ENCODE measurements around the gene ATP8A2. TPM values are rescaled to one million over a fixed set of nuclear protein-coding genes. Genes with fewer than 3 reads are reported as not detected.

Gene ATP8A2
- total RNA-seq, 4 donors from 2014 or later: 0.13 to 0.29 (median 0.24) TPM

GRCh38 chr13:25860265-25860664 is 488.5 kb downstream of the ATP8A2 start:
- no peaks in the 10 kb centered on the region for H3K9me3 ChIP-seq
- no peak for TF ChIP-seq CTCF (IDR thresholded peaks at IDR 0.05)
- no peak for TF ChIP-seq POLR2A (IDR thresholded peaks at IDR 0.05)
- WGBS, 2 donors: 67 to 77% methylated on average over 1 of the region's 1 CpG
- intact Hi-C loops (cut with DNase I): no loop called here
- no peaks in the 10 kb centered on the region for H3K36me3 ChIP-seq
- H3K4me3 ChIP-seq (replicated peaks in 1 of 3): no peak overlapping the region
- DNase-seq: no peak
- H3K27ac ChIP-seq: no peak overlapping the region
- no peaks in the 10 kb centered on the region for H3K27me3 ChIP-seq
- no peaks in the 10 kb centered on the region for H3K4me1 ChIP-seq

- 88 to 92% methylated on average over 3 of the region's 3 CpGs for WGBS, 2 donors
- Histone ChIP-seq H3K36me3 (no peaks in the 10 kb centered on the region), H3K9me3 (no peaks in the 10 kb centered on the region), H3K4me1 (no peaks in the 10 kb centered on the region), H3K4me3 (replicated peaks in 1 of 3) (no peak overlapping the region), H3K27ac (no peak overlapping the region), H3K27me3 (no peaks in the 10 kb centered on the region)
- TF ChIP-seq CTCF (IDR thresholded peaks at IDR 0.05) (no peak), POLR2A (IDR thresholded peaks at IDR 0.05) (no peak)
- no peak for DNase-seq
- intact Hi-C loops (cut with DNase I): no loop called here
Measured at GRCh38 chr13:25860862-25861261, 489.1 kb downstream of the ATP8A2 start.

GRCh38 chr13:25862156-25862555 is 490.4 kb downstream of the ATP8A2 start:
- TF ChIP-seq POLR2A (IDR thresholded peaks at IDR 0.05): no peak
- TF ChIP-seq CTCF (IDR thresholded peaks at IDR 0.05): no peak
- Histone ChIP-seq H3K36me3 (no peaks in the 10 kb centered on the region), H3K4me3 (replicated peaks in 1 of 3) (no peak overlapping the region), H3K4me1 (no peaks in the 10 kb centered on the region), H3K27ac (no peak overlapping the region), H3K27me3 (no peaks in the 10 kb centered on the region), H3K9me3 (no peaks in the 10 kb centered on the region)
- WGBS, 2 donors: 66 to 80% methylated on average over 4 of the region's 4 CpGs
- no peak for DNase-seq
- intact Hi-C loops (cut with DNase I): no loop called here

DNA sequence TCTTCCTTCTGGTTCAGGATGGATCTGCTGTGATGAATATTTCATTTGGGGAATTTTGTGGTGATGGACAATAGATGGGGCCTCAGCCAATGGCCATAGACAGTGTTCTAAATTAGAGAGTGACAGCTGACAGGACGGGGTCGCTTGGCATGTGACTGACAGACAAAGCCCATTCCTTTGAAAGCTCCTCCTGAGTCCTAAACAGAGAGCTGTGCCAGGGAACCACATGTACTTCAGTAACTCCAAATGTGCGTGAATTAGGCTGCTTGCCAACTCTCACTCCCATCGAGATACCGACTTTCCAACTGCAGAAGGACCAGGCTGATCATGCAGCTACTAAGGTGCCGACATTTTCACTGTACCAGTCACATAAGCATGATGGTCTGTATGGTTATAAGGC is 492.3 kb downstream of the ATP8A2 start:
- H3K4me3 ChIP-seq (replicated peaks in 1 of 3): no peak overlapping the region
- H3K27me3 ChIP-seq: no peaks in the 10 kb centered on the region
- intact Hi-C loops (cut with DNase I): no loop called here
- no peak overlapping the region for H3K27ac ChIP-seq
- no peaks in the 10 kb centered on the region for H3K4me1 ChIP-seq
- no peak for DNase-seq
- no peaks in the 10 kb centered on the region for H3K36me3 ChIP-seq
- TF ChIP-seq CTCF (IDR thresholded peaks at IDR 0.05) (no peak), POLR2A (IDR thresholded peaks at IDR 0.05) (no peak)
- H3K9me3 ChIP-seq: no peaks in the 10 kb centered on the region
- 58 to 61% methylated on average over 6 of the region's 6 CpGs for WGBS, 2 donors

DNA sequence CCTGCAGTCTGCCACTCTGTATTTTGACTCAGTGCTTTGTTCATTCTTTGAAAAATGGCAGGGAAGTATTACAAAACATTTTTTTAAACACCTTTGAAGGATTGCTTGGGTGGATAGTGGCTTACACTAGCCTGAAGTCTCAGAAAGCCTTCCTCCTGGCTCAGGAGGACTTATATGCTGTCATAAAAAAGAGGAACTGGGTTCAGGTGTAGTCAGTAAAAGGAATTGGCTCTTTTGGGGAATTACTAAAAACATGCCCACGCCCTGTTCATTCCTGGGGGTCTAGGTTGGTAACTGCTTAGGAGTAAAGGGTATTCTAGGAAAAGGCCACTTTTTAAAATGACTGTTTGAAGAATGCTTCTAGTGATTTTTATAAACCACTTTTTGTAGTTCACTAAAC is 493.2 kb downstream of the ATP8A2 start:
- Histone ChIP-seq H3K4me1 (no peaks in the 10 kb centered on the region), H3K4me3 (replicated peaks in 1 of 3) (no peak overlapping the region), H3K27ac (no peak overlapping the region), H3K36me3 (no peaks in the 10 kb centered on the region), H3K9me3 (no peaks in the 10 kb centered on the region), H3K27me3 (no peaks in the 10 kb centered on the region)
- intact Hi-C loops (cut with DNase I): no loop called here
- DNase-seq: no peak
- WGBS, 2 donors: 90 to 95% methylated on average over 1 of the region's 1 CpG
- no peak for TF ChIP-seq CTCF (IDR thresholded peaks at IDR 0.05)
- no peak for TF ChIP-seq POLR2A (IDR thresholded peaks at IDR 0.05)
